HG03354 (cell line): ENCODE measurements around the gene DNAJC7.
A peak's percentile ranks its signal among the peaks of the same experiment; 100 is the strongest.

Experiments used
- ATAC-seq: cut with Tn5 transposase; IDR thresholded peaks from one replicate; pipeline ENCODE4 v1.9.1; 2021; ENCODE audit warnings: mild to moderate bottlenecking; ENCODE audit not compliant: unreplicated experiment, poor library complexity, severe bottlenecking

DNAJC7 gene

GRCh38 chr17:41984454-41984853, 32.8 kb downstream of the DNAJC7 start:
- no peak for ATAC-seq

- ATAC-seq, result no peak
These were observed 35.0 kb downstream of the DNAJC7 start for GRCh38 chr17:41982026-41982760.

- ATAC-seq, result no peak
These were observed 39.2 kb downstream of the DNAJC7 start for GRCh38 chr17:41977991-41978390.

GRCh38 chr17:41976142-41976768, 41.0 kb downstream of the DNAJC7 start:
- ATAC-seq, result no peak

GRCh38 chr17:41975099-41976083, 41.8 kb downstream of the DNAJC7 start:
- ATAC-seq, result no peak

- ATAC-seq, result no peak
These were observed 42.6 kb downstream of the DNAJC7 start for GRCh38 chr17:41974658-41975057.

GRCh38 chr17:41974031-41974430, 43.2 kb downstream of the DNAJC7 start:
- no peak for ATAC-seq

GRCh38 chr17:41973408-41973811, 43.8 kb downstream of the DNAJC7 start:
- ATAC-seq, result no peak

- peak; percentile 42 for ATAC-seq
These were observed 44.5 kb downstream of the DNAJC7 start for GRCh38 chr17:41972571-41973407.

GRCh38 chr17:41971721-41972523, 45.3 kb downstream of the DNAJC7 start:
- no peak for ATAC-seq

- ATAC-seq, result no peak
These were observed 46.3 kb downstream of the DNAJC7 start for GRCh38 chr17:41970901-41971331.

GRCh38 chr17:41968676-41969075, 48.6 kb downstream of the DNAJC7 start:
- ATAC-seq, result no peak

GRCh38 chr17:41967921-41968578, 49.2 kb downstream of the DNAJC7 start:
- ATAC-seq, result no peak

GRCh38 chr17:41967141-41967920, 49.9 kb downstream of the DNAJC7 start:
- ATAC-seq, result peak; percentile 15

- ATAC-seq, result peak; percentile 71
These were observed 50.6 kb downstream of the DNAJC7 start, which contains the start of gene CNP for GRCh38 chr17:41966463-41967140. Gene CNP (plus strand): TSS chr17:41966795. CDS start chr17:41966885, 90 bp downstream.

- ATAC-seq, result no peak
These were observed 51.4 kb downstream of the DNAJC7 start for GRCh38 chr17:41965694-41966462.
